Femur (tissue), 1 donor: ENCODE results near the gene PYGO2.

Experiments
- DNase-seq: peaks from one replicate; pipeline ENCODE4 v3.0.0-alpha.2; 2017

The PYGO2 gene

DNA sequence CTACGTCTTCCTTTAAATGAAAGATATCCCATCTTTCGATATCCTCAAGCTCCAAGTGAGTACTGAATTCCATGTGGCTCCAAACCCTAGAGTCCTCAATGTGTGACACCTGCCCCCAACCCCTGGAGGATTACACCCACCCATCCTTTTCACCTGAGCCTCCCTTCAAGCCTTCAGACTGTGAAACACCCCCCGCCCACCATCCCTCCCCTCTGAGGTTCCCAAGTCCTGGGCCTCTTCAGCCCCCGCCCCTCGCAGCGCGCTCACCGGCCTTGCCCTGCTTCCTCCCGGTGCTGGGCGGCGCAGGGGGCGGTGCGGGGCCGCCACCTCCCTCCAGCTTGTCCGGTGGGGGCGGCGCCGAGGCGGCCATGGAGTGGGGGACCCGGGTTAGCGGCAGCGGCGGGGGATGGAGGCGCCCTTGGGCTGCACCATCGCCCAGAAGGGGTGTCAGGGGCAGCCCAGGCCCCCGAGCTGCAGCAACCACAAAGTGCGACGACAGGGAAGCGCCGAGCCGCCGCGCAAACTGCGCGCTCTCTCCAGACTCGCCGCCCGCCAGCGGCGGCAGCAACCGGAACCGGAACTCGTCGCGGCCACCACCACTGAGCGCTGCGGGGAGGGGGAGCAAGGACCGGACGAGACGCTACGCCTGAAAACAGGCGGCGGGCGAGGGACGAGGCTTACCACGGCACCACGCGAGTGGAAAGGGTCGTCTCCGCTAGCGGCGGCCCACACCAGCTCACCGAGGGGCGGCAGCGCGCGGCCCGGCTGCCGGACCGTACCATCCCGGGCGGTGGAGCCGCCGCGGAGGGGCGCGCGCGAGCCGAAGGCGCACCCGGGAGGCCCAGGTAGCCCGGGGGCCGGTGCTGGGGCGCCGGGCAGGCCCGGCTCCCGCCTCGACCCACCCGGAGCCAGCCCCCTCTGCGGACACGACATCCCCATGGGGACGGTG, at the start of gene PYGO2:
TSS of gene PYGO2 (minus strand) at position 576 of the 949 bp plus-strand sequence. CDS start at position 370, 206 bp downstream.
- peak; percentile 89 for DNase-seq

- DNase-seq, result no peak
Measured at GRCh38 chr1:155011004-155011416, 49.4 kb upstream of the PYGO2 start.

DNA sequence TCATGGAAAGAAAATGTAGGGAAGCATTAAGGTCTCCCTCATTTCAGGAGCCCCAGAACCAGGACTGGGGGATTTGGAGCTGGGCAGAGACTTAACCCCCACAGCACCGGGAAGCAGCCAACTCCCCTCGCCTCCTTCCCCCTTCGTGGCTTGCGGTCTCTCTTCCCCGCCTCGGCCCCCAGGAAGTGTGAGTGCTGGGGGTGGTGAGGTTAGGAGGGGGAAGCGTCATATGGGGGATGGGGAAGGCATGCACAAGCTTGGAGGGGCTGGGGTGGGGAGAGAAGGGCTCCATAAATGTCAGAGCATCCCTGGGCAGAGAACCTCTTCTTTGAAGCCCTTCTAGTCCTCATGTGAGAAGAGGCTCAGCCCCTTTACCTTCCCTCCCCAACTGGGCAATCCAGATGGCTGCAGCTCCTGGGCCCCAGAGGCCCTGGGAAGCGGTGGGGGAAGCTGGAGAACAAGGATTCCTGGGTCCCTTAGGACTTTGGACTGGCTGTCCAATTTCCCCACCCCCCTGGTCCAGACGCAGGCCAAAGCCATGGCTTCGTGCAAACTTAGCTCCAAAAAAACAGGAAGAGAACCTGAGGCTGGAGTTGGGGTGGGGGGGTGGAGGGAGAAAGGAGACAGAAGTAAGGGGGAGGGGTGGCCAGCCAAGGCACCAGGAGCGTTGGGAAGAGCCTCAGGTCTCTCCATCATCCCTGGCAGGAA, 48.8 kb upstream of the PYGO2 start:
- DNase-seq, result no peak

- DNase-seq, result no peak
Measured at GRCh38 chr1:155009742-155010141, 48.2 kb upstream of the PYGO2 start.

DNA sequence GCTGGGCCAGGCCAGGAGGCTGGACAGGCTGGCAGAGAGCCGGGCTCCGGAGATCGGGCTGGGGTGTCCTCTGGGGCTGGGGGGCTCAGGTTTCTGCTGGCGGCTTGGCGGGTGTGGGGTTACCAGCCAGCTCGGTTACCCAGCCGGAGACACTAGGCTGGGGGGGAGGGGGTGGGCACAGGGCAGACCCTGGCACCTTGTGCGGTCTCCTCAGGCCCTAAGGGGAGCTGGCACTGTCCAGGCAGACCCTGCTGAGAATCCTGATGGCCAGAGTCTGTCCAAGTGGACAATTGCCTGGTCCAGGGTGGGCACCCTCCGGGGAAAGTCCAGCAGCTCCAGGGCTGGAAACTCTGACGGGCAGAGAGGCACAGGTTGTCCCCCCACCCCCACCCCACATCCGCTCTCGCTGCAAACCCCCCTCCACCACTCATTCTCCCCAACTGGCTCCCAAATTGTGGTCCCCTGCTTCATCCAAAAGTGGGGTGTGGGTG, 47.7 kb upstream of the PYGO2 start:
- no peak for DNase-seq

DNA sequence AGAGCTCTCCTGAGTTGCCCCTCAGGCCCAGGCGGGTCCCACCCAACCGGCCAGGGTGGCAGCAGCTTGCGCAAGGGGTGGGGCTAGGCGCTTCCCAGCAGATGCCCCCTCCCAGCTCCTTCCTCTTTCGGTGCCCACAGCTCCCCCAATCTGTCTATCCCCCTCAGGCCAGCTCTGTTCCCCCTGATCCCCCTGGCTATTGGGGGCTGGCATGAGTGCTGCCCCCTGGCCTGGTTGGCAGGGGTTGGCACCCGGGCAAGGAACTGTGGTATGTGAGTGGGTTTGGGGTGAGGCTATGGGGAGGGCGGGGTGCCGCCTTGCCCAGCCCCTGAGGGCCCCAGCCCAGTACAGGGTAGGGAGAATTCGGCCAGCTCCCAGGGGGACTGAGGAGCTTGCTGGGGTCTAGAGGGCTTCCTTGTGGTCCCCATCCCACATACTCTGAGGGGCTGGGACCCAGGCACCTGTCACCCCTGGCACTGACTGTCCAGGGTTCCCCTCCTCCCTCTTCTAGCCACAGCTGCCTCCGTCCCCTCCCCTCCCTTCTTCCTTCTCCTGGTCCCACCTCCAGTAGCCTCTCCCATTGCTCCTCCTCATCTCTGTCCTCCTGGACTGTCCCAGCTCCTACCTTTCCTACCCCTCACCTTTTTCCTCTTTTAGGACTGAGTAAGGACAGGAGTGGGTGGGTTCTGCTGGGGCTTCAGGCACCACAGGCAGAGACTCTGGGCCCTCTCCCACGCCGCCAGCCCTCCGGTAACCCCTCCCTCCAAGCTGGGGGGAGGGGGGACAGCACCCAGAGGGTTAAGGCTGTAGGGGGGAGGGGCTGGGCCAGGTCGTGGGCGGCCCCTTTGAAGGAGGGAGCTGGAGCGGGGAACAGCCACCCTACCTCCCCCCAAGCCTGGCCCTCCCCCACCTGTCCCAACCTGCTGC, 46.7 kb upstream of the PYGO2 start:
- DNase-seq, result no peak

DNA sequence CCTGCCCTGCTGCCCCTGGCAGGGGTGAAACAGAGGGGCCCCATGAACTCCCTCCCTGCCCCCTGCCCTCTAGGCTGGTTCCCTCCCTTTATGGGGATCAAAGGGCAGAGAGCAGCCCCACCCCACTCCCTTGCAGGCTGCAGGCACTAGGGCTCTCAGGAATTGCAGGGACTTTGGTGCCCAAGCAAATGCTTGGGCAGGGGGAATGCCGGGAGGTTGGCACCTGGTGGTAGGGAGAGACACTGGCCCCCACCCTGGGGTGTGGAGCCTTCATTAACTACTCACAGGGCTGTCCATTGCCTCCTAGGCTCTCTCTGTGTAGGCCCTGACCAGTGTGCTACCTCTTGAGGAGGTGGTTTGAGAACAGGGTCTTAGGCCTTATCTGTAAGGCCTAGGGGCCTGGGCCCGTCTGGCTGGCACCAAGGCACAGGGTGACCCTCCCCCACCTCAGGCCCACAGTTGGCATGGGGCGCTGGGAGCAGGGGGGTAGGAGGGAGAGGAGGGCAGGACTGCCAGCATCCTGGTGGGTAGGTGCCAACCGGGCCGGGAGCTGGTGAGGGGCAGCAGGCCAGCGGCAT, 45.8 kb upstream of the PYGO2 start:
- DNase-seq, result no peak

DNA sequence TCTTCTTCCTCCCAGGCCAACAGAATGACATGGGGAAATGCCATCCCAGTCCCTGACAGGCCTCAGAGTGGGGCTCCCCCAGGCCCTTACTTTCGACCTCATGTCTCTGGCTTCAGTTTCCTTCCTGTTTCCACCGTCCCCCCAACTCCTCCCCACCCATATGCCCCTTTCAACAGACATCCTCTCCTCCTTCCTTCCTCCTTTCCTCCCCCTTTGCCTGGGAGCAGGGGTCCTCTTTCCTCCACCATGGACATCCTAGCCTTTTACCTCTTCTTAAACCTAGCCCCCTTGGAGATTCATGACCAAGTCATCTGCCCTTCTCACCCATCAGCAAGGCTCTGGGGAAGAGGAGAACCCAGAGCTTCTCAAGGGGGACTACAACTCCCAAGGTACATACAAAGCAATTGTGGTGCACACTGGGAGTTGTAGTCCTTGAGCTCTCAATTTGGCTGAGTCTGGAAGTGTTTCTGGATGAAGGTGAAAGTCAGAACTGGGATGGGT, 45.1 kb upstream of the PYGO2 start:
- no peak for DNase-seq

GRCh38 chr1:155005076-155006011, 43.8 kb upstream of the PYGO2 start:
- DNase-seq, result peak; percentile 38

DNA sequence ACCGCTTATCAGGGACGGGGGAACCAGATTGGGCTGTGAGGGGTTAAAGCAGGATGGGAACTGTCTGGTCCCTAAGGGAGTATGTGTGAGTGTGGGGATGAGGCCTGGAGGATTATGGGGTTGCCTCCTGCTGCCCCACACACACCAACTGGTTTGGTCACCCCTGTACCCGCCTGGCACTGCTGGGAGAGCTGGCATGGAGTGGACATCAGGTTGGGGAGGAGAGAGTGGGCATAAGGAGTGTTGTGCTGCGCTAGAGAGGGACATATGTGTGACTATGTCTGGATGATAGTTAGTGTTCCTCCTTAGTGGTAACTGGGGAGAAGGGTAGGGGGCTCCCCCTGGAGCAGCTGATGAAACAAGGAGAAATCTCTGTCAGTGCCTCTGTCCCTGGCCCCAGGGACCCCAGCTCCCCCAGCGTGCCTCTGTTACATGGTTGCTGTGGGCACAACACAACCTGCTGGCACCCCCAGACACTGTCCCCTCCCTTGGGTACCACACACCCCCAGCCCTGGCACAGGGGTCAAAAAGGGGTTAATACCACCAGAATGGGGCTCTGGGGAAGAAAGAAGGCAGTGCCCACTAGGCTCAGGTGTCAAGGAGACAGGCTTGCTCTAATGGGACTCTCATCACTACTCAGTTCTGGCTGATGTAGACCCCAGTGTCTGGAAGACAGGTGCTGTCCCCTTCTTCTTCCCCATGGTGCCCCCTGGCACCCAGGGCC, 42.9 kb upstream of the PYGO2 start:
- no peak for DNase-seq

DNA sequence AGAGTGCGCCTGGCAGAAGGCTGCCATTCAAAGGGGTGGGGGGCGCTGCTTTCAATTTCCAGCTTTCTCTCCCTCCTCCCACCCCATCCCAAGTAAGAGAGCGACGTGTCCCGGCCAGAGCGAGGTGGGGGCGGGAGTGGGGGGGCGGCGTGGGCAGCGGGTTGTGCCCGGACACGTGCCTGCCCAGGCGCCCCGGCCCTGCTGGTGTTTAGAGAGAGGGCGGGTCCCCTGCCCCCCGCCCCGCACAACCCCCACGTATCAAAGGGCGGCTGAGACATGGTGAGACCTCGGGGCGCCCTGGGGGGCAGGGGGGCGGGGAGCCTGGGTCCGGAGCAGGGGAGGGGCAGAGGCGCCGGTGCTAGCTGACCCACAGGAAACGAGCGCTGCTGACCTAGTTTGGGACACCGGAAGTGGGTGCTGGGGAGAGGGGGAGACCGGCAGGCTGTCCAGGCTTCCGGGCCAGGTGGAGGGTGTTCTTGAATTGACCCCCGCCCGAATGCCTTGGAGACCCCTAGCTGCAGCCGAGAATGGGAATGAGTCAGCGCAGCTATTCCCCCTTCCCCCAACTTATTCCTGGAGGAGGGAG, 42.3 kb upstream of the PYGO2 start:
- DNase-seq, result peak; percentile 77

DNA sequence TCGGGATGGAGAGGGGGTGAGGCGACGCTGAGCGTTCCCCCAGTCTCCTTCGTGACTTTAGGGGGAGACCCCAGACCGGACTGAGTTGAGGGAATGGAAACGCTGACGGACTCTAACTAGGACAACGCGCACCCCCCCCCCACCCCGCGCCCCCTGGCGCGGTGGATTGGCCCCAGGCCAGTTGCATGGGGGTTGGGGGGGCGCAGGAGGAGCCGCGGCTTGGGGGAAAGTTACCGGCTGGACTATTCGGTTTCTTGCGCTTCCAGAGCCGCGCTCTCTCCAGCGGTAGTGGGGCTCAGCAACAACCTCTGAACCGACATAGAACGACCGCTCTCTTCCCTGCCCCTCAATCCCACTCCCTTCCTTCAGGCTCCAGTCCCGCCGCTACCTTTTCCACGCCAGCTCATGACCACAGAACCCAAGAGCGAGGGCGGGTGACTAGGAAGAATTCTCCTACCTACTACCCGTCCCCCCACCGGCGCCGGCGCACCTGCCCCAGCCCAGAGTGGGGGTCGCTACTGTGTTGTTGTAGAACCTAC, 41.7 kb upstream of the PYGO2 start:
- peak; percentile 62 for DNase-seq

GRCh38 chr1:155002464-155003226, 41.1 kb upstream of the PYGO2 start, which contains the start of gene ZBTB7B:
TSS of gene ZBTB7B (plus strand) at chr1:155002802. CDS start at chr1:155014661, 11,859 bp downstream.
- peak; percentile 66 for DNase-seq

DNA sequence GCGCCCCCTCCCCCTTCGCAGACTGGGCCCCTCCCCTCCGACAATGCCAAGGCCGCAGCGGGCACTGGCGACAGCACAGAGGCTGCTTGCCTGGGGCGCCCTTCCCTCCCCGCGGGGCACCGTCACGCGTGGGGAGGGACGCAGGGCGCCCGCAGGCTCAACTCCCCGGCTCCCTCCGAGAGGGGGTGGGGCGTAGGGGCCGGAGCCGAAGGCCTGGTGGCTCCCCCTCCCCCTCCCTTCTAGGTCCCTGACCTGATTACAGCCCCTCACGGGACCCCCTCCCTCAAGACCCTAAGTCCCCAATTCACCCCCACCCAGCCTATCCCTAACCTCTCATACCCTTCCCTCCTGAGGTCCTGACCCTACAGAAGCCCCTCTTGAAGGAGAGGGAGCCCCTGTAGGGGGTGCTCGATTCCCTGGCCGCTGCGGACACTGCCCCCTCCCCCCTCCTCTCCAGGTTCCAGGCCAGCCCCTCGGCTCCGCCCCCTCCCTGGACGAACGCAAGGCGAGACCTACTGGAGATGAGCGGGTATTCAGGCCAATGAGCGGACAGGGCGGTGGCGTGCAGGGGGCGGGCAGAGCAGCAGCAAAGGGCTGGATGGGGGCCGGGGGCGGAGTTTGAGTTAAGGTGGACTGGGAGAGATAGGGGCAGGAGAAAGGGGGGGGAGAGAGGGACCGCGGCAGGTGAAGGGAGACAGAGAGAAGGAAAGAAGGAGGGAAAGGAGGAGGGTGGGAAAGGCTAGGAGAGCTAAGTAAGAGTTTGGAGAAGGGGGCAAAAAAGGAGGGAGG, 40.3 kb upstream of the PYGO2 start:
- peak; percentile 100 for DNase-seq

DNA sequence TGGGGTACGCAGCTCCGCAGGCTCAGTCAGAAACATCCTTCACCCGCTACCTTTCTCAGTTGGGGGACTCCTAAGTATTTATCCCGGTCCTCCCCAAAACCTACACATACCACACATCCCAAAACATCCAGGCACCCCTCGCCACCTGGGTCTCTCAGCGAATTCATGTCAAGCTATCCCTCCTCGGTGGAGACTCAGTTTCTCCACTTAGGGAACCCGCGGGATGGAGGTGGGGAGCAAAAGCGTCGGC, 39.8 kb upstream of the PYGO2 start:
- no peak for DNase-seq

DNA sequence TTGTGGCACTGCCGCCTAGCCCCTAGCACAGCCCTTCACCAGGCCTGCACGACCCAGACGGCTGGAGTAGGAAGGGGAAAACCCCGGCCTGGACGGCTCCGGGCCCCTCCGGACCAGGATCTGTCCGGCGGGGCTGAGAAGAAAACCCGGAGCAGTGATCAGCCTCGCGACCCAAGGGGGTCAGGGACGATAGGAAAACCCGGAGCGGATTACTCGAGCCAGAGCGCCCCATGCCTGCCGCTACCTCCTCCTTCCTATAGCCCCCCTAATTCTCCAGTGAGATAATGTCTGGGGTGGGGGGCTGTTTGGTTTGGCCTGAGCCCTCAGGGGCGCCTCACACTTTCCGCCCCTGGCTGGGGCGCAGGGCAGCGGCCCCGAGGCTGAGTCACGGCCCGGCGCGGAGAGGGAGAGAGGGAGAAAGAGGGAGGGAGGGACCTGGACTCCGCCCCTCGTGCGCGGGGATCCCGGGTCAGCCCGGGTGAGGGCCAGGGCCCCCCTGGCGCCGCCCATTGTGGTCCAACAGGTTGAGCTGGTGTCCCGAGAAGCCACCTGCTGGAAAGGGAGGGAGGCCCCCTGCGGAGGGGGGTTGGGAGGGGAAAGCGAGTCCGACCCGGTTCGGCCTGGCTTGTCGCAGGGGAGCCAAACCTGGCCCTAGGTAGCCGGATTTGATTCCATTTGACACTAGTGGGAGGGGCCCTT, 39.3 kb upstream of the PYGO2 start:
- peak; percentile 92 for DNase-seq

- DNase-seq, result no peak
Measured at GRCh38 chr1:155000411-155000725, 38.8 kb upstream of the PYGO2 start.
